ENCODE data around the gene PLPP4.

Gene PLPP4

DNA sequence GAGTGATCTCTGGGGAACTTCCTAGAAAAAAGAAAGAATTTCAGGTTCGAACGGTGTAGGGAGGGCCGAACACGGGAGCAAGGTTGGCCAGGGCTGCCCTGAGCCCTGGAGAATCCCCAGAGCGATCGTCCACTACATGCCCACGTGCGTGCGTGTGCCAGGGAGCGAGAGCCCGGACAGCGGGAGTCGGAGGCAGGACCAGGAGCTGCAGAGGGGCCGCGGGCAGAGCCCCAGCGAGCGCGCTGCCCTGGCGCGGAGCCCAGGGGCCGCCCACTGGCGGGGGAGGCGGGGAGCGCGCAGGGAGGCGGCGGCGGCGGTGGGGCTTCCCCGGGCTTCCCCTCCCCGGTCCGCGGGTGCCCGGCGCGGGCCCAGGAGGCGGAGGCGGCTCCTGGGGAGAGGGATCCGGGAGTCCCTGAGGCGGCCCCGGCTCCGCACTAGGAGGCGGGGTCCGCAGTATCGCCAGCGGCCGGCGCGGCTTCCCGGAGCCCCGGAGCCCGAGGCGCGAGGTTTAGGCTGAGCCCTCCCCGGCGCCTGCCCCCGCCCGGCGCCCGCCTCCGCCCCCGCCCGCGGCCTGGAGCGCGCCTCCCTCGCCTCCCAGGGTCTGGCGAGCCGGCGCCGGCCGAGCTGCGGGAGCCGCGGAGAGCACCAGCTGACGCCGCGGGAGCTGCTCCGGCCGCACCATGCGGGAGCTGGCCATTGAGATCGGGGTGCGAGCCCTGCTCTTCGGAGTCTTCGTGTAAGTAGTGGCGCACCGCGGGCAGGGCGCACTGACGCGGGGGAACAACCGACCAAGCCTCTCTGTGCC is at the start of gene PLPP4:
TSS of gene PLPP4 (plus strand) at position 602 of the 805 bp plus-strand sequence. CDS start at position 681, 79 bp downstream.
- DNase-seq: no peak

DNA sequence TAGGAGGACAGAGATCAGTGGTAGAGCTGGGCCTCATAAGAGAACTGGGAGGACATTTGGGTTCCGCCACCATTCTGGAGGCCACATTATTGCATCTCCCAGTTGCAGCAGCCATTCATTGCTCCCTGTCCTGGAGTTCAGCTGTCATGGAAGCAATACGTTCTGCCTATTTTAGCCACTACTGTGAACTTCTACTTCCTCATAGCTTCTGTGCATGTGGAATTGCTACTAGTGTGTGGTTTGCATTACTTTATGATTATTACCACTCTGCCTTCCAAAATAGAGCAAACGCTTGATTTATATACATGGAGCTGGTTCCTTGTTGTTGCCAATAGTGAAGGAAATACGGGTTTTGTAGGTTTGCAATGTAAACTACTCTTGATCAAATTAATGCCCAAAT is 47.2 kb upstream of the PLPP4 start:
- DNase-seq: no peak

DNA sequence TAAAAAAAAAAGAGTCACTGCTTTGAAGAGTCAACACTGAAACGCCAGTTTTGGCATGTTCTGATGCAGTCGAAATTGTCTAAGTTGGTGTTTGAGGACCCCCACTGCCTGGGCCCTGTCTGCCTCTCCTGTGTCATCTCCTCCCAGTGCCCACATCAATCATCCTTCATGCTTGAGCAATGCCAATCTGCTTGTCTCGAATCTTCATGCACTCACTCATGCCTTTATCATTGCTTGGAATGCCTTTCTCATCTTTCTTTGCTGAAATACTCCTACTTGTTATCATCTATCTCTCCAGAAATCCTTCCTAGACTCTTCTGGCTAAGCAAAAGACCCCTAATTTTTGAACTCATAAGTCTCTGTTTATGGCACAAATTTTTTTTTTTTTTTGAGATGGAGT is 42.1 kb upstream of the PLPP4 start:
- DNase-seq: no peak

DNA sequence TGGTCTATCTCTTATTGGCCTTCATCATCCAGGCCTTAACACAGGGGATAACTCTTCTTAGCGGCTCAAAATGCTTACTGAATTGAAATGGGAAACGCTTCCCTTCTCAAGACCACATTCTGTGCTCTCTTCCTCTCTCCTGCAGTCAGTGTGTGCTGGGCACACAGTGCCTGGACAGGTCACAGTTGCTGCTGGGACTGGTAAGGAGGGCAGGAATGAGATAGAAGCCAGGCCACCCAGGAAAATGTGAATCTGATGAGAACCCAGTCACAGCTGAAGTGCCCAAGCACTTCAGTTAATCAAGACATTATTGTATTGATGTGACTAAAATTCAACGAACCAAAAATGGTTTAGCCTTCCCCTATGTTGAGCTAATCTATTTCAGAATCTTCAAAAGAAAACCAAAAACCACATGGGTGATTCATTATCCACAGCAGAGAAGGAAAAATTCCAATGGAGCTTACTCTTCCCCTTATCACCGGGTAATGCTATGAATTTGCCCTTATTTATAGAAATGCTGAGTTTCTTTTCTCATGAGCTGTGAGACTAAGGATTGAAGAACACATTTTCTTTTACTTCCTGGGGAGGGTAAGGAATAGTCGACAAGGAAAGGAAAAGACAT is 41.2 kb upstream of the PLPP4 start:
- no peak for DNase-seq

DNA sequence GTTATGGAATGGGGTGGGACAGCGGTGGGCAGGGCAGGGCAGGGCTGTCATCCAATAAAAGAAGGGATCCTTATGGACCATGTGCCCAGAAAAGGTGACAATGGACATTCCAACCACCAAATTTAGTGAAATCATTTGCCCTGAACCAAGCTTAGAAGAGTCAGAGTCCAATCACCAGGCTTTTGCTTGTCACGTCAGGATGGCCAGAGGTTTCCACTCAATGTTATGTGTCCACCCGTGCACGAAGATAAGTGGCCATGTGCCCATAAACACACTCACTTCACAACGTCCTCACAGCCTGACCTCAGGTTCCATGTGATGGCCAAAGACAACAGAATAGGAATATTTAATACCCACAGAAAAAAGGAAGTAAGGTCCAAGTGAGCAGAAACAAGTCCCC is 36.6 kb upstream of the PLPP4 start:
- no peak for DNase-seq

DNA sequence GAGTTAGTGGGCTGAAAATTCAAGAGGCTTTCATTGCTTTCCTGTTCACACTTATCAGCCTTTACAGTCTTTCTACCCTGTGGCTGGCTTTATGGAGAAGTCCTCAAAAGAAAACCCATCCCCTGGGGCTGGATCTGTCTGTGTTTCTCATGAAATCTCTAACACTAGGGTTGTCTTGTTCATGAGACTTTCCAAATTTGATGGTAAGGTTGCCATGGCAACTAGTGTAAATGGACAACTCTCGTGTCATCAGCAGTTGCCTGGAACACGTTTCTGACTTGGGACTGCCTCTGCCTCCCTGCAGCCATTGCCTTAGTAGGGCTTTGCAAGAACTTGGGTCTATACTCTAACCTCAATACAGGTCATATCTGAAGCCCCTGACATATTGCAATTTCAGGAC is 35.8 kb upstream of the PLPP4 start:
- DNase-seq: no peak

DNA sequence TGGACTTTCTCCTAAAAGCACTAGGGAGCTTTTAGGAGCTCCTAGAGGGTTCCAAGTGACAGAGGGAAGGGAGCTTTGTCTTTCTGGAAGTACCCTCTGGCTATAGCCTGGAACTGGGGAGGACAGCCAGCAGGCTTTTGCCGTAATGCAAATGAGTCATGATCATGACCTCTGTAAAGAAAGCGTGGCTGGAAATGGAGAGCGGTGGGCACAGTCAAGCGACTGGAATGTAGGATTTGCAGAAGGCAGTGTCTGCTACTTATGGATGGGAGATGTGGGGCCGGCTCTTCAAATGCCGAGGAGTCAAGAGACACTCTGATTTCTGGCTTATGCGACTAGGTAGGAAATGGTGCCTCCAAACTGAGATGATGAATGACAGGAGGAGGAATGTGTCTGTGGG is 34.6 kb upstream of the PLPP4 start:
- no peak for DNase-seq

DNA sequence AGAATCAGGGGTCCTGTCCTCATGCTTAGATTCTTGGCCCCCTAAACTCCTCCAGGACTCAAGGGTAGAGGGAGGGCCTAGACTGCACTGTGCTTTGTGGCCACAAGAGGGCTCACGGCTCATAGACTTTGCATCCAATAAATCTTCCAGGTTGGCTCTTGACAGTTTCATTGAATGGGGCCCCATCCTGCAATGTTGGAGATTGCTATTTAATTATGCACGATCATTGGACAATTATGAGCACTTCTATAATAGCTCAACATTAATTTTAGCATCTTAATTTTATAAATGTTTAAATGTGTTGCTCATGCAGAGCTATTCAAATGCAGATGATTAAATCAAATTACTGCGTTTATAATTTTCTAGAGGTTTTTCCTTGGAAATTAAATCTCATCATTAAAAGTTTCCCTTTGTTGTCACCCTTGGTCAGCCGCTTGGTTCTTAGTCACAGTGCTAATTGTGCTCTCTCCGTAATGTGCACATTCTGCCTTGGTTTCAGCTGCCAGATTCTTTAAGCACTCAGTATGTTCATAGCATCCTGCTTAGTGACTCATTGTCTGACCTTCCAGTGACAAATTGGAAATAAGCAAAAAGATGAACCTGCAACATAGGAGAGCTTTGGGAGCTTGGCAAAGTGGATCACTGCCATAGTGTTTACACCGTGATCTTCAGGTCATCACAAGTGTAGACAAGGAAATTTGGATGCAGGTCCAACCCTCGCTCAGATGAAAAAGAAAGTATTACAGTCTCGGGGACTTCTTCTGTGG is 33.4 kb upstream of the PLPP4 start:
- DNase-seq: no peak

DNA sequence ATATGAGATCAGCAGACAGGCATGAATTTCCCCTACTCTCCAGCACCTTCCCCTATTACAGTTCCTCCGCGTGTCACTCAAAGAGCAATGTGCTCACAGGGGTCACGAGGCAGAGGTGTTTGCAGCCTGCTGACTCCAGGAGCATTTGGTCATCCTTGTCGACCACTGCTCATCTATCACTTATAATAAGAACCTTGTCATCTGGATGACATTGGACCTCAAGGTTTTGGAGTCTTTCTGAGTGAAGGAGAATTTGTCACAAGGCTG is 32.9 kb upstream of the PLPP4 start:
- no peak for DNase-seq

DNA sequence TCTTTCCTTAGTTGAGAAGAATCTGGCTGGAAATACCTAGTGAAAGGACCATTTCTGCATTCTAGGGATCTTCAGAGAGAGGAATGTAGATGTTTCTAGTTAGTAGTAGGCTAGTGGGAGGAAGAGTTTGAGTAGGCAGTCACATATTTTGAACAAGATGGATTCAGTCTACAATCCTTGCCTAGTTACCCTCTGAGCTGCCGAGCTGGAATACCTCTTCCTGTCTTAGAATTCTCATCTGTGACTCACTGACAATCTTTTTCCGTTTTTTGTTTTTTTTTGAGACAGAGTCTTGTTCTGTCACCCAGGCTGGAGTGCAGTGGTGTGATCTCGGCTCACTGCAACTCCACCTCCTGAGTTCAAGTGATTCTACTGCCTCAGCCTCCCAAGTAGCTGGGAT is 30.7 kb upstream of the PLPP4 start:
- DNase-seq: no peak

DNA sequence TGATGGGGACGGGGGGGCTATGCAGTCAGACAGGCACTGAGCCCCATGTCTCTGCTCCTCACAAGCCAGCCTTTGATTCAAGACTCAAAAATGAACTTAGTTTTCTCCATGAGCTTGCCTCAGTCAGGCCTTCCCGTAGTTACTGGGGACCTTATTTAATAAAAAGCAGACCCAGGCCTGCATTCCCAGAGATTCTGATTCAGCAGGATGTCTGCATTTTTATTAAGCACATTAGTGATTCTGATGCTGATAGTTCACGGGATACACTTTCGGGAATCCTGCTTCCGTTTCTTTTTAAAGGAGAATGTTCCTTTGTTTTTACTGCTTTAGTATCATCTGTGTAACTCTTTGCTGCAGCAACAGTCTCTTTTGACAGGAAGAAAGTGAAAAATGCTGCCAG is 28.3 kb upstream of the PLPP4 start:
- no peak for DNase-seq

DNA sequence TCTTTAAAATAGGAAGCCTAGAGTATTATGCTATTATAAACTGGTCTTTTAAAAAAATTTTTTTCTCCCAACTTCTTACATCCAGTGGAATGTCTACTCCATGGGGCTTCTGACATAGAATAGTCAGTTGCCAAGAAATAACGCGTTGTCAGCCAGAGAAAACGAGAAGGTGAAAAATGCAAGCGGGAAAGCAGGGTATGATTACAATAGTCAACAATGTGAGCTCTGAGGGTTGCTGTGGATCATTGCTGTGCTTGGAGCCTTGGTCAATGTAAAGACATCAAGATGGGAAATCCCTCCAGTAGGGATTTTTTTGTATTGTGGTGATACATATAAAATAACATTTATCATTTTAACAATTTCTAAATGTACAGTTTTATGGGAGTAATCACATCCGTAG is 27.6 kb upstream of the PLPP4 start:
- no peak for DNase-seq

DNA sequence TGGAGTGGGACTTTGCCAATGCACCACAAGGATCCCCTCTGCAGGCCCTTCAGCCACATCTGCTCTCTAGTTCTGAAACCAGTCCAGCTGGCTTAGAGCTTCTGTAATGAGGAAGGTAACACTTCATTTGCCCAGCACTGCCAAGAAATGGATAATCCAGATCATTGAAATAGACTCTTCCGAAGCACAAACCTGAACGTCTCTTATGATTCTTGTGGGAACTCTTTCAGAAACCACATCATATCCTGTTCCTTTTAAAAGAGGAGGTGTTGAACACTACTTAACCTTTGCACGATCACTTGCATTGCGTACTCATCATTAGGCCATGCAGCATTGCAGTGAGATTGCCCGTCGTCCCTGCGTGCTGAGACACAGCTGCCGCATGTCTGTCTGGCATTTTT is 25.8 kb upstream of the PLPP4 start:
- peak; percentile 4 for DNase-seq

DNA sequence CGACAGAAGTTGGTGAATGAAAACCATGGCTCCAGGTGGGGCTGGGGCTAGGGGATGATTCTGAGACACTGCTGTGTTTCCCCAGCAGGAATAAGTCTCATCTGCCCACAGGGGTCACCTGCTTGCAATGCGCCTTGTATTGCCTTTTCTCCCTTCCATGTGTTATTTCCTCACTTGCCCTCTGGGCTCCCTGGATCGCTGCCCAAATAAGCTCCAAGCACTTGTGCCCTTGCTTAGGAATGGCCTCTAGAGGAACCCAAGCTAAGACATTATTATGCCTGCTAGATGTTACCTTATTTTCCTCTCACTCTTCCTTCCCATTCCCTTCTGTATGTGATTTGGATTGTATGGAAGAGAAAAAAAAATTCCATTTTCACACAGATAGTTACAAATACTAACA is 24.8 kb upstream of the PLPP4 start:
- DNase-seq: no peak

DNA sequence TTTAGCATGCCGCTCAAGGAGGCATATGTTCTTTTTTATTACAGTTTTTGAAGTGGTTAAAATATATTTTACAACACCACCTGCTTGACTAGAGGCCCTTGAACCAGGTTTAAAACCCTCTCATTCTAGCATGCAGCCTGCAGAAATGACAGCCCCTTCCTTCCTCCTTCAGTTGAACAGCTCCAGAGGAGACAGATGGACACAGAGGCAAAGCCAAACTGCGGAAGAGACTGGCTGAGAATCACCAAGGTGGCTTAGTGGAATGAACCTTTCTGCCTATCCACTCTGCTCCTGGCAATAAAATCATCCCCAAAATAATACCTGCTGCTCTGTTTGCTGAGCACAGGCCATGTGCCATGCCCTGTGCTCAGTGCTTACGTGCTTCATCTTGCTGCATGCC is 23.9 kb upstream of the PLPP4 start:
- no peak for DNase-seq

DNA sequence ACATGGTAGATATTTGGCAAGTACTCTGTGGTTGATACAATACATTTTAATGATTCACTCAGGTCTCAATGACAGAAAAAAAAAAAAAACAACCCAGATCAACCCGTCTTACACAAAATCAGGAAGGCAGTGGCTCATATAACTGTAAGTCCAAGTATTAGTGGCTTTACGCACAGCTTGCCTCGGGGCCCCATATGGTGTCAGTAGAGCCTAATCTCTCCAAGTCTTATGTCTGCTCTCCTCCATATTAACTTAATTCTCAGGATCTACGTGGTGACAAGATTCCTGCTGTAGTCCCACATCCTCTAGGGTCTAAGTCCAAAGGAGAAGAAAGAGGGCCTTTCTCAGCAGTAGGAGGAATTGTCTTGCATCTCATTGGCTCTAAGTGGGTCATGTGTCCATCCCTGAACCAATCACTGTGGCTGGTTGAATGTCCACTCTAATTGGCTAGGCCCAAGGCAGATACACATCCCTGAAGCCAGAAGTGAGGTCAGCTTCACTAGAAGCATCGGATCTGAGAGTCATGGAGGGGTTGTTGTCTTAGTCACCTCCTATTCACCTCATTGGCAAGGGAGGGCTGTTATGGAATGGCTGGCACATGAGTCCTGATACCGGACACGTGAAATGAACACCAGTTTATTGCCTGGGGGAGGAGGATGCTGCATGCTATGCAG is 20.5 kb upstream of the PLPP4 start:
- no peak for DNase-seq

DNA sequence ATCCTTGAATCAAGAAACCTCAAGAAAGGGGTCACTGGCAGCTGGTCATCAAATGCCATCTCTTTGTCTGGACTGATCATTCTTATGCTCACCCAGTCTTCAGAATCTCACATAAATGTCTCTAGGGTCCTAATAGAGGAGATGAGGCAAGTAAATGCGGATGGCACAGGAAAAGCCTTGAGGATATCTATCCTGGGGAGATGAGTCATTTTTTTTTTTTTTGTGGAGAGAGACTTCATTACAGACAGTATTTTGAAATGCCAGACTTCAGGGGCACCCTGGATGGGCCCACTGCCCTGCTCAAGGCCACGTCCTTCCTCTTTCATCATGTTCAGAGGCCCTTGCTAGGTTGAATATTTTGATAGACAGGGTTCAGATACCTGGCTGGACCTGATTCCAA is 19.5 kb upstream of the PLPP4 start:
- no peak for DNase-seq

DNA sequence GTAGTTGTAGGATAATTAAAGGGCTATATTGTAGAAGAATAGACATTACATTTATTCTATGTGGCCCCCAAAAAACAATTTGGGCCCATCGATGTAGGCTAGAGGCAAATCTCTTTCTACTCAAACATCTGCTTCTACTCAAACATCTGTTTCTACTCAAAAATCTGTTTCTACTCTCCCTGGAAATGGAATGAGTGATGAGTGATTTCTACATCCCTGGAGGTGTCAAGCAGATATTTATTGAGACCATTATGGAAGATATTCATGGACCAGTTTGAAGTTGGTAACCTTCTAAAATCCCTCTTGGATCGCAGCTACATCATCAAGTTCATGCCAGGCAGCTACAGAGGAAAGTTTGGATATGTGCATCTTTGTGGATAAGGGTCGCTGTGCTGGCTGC is 5.1 kb upstream of the PLPP4 start:
- no peak for DNase-seq

DNA sequence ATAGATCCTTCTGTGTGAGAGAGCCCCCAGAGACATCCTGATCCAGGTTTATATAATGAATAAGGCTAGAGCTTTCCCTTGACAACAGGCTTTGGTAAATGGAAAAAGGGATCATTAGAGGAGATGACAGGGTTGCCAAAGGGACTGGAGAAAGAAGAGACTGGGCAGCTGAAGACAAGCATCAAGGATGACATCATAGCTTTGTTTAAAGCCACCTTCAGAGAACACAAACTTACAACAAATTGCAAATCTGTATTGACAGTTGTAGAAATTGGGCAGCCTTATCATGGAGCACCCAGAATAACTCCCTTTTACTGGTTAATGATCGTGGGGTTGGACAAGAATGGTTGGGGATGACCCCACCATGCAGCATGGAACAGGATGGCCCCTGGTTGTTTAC is 3.7 kb upstream of the PLPP4 start:
- no peak for DNase-seq

DNA sequence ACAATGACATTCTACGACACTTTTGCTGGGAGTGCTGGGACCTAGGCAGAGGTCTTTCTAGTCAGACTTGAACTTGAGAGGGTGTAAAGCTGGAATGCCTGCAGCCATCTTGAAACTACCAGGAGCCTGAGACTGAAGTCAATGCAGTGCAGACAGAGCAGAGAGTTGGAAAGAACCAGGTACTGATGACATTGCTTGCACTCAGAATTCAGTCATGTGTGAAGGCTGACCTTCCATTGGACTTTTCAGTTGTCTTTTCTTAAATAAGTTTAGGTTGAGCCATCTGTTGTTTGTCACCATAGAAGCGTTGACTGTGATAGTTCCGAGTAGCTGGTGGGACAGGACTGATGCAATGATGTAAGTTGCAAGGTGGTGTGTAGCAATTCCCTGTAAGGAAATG is 3.1 kb upstream of the PLPP4 start:
- no peak for DNase-seq

DNA sequence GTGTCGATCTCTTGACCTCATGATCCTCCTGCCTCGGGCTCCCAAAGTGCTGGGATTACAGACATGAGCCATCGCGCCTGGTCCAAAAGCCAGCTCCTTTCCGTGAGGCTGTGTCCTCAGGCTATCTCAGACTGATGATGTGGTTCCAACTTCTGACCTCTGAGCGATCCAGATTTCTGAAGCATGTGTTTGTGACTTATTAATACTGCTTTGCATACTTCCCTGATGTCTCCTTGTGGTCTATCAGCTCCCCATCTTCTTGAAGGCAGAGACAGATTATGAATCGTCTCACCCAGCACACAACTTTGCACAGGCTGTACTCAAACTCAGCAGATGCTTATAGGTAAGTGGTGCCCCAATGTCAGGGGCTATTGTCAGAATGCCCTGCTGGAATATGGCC is 2.0 kb upstream of the PLPP4 start:
- DNase-seq: no peak

DNA sequence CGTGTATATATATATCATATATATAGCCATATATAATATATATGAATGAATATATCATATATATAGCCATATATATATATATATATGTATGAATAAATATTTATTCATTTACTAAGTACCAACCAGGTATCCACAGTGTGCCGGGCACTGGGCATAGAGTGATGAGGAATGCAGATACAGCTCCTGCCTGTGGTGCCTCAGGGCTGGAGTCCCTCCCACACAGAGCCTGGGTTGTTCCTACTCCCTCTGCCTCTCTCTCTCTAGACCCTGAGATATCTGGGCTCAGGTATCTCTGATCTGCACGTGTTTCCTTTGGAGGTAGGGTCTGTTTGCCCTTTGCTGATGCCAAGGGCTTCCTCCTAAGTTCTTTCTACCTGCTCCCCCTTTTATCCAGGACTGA is 1.4 kb upstream of the PLPP4 start:
- no peak for DNase-seq

DNA sequence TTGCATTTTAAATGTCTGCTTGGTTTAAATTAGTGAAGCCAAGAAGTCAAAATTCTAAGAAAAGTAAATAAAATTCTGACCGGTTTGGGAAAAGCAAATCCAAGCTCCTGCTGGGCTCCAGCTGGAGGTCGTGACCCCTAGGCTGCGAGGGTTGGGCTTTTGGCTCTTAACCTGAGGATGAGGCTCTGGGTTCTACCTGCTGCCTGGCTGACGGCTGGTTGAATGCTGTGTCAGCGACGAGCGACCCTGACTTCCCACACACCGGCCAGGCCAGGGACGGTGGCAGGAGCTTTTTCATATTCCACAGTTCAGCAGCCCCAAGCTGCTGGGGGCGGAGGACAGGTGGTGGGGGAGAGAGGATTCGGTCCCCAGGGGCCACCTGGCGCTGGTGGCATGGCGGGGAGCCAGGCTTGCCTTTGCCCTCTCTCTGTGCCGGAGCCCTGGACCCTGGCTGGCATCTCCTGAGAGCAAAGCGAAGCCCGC is 843 bp upstream of the PLPP4 start:
- DNase-seq: no peak
